Measurements from ENCODE around the gene HINT2.

Gene HINT2

DNA sequence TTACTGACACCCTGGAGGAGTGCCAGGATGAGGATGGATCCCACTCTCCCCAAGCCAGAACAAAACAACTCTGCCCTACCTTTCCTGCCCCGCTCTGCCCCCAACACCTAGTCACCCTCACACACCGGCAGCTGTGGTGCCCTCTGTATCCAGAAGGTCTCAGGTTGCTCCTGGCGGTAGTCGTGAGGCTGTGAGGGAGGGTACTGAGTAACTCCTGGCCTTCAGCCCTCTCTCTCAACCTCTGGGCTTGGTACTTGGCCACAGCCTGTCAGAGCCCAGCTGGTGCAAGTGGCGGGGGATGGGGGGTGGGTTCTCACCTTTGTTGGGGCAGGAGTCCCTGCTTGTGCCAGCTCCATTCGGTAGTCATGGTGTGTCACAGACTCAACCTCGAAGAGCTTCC is 4.7 kb downstream of the HINT2 start:
- H3K79me2 ChIP-seq (ENCODE audit: insufficient read depth, low read length), result peaks cover 13% of the 10 kb centered on the region
- H3F3A ChIP-seq (ENCODE audit: low read depth), result peaks cover 8% of the 10 kb centered on the region
- TF ChIP-seq, protein P1, sequence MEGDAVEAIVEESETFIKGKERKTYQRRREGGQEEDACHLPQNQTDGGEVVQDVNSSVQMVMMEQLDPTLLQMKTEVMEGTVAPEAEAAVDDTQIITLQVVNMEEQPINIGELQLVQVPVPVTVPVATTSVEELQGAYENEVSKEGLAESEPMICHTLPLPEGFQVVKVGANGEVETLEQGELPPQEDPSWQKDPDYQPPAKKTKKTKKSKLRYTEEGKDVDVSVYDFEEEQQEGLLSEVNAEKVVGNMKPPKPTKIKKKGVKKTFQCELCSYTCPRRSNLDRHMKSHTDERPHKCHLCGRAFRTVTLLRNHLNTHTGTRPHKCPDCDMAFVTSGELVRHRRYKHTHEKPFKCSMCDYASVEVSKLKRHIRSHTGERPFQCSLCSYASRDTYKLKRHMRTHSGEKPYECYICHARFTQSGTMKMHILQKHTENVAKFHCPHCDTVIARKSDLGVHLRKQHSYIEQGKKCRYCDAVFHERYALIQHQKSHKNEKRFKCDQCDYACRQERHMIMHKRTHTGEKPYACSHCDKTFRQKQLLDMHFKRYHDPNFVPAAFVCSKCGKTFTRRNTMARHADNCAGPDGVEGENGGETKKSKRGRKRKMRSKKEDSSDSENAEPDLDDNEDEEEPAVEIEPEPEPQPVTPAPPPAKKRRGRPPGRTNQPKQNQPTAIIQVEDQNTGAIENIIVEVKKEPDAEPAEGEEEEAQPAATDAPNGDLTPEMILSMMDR (conservative IDR thresholded peaks at IDR 0.05; ENCODE audit: low read length), result no peak
- no peak for TF ChIP-seq EZH2phosphoT487 (IDR thresholded peaks at IDR 0.05; ENCODE audit: borderline replicate concordance)
- no peak overlapping the region for H3K9ac ChIP-seq (ENCODE audit: low read depth, low read length, poor library complexity, severe bottlenecking)
- no peaks in the 10 kb centered on the region for H3K27me3 ChIP-seq (ENCODE audit: insufficient read depth, low read length, poor library complexity, severe bottlenecking)
- no peaks in the 10 kb centered on the region for H3K9me3 ChIP-seq (ENCODE audit: insufficient read depth, low read depth, low read length)
- H3K4me2 ChIP-seq (ENCODE audit: low read depth, low read length, poor library complexity, severe bottlenecking), result no peak overlapping the region
- no peaks in the 10 kb centered on the region for H3K9me2 ChIP-seq (replicated peaks; ENCODE audit: low read depth, low read length)
- peaks cover 17% of the 10 kb centered on the region; the same call in 1 of the 2 replicates for H3K36me3 ChIP-seq (ENCODE audit: insufficient read depth, low read length)
- H3K4me1 ChIP-seq (ENCODE audit: insufficient read depth, low read length, poor library complexity, severe bottlenecking), result peaks cover 31% of the 10 kb centered on the region
- no peak overlapping the region for H2AFZ ChIP-seq (ENCODE audit: low read length)
- H3K4me3 ChIP-seq (ENCODE audit: low read length, poor library complexity, severe bottlenecking), result no peak overlapping the region
- H4K20me1 ChIP-seq (ENCODE audit: insufficient read depth, low read length, poor library complexity, severe bottlenecking), result no peaks in the 10 kb centered on the region

DNA sequence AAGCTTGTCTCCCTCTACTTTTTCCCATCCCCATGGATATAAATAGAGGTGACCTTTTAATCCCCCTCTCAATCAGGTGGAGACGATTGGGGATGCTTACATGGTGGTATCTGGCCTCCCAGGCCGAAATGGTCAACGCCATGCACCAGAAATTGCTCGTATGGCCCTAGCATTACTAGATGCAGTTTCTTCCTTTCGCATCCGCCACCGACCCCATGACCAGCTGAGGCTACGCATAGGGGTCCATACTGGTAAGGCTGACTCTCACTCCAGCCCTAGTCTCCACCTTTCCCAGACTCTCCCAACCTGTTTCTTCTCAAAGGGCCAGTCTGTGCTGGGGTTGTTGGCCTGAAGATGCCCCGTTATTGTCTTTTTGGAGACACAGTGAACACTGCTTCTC is 6.4 kb downstream of the HINT2 start:
- TF ChIP-seq, protein P1 (conservative IDR thresholded peaks at IDR 0.05; ENCODE audit: low read length), result no peak
- no peak for TF ChIP-seq EZH2phosphoT487 (IDR thresholded peaks at IDR 0.05; ENCODE audit: borderline replicate concordance)
- Histone ChIP-seq H3K4me1 (ENCODE audit: insufficient read depth, low read length, poor library complexity, severe bottlenecking) (peaks cover 20% of the 10 kb centered on the region), H3K4me2 (ENCODE audit: low read depth, low read length, poor library complexity, severe bottlenecking) (no peak overlapping the region), H3K27me3 (ENCODE audit: insufficient read depth, low read length, poor library complexity, severe bottlenecking) (no peaks in the 10 kb centered on the region), H3F3A (ENCODE audit: low read depth) (peaks cover 4% of the 10 kb centered on the region), H3K4me3 (ENCODE audit: low read length, poor library complexity, severe bottlenecking) (no peak overlapping the region), H3K9ac (ENCODE audit: low read depth, low read length, poor library complexity, severe bottlenecking) (no peak overlapping the region), H3K9me2 (replicated peaks; ENCODE audit: low read depth, low read length) (no peaks in the 10 kb centered on the region), H3K9me3 (ENCODE audit: insufficient read depth, low read depth, low read length) (no peaks in the 10 kb centered on the region), H4K20me1 (ENCODE audit: insufficient read depth, low read length, poor library complexity, severe bottlenecking) (no peaks in the 10 kb centered on the region), H3K36me3 (ENCODE audit: insufficient read depth, low read length) (peaks cover 17% of the 10 kb centered on the region; the same call in 1 of the 2 replicates), H3K79me2 (ENCODE audit: insufficient read depth, low read length) (peaks cover 5% of the 10 kb centered on the region; the same call in 1 of the 2 replicates), H2AFZ (ENCODE audit: low read length) (no peak overlapping the region)

DNA sequence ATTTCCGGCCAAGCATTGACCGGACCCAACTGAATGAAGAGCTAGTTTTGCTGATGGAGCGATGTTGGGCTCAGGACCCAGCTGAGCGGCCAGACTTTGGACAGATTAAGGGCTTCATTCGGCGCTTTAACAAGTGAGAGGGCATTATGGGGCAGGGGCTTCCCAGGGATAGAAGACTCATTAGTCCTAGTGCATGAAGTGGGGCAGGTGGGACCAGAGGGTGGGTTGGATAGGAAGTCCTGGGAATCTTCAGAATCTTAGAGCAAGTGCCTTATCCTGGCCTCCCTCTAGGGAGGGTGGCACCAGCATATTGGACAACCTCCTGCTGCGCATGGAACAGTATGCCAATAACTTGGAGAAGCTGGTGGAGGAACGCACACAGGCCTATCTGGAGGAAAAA is 8.7 kb downstream of the HINT2 start:
- TF ChIP-seq EZH2phosphoT487 (IDR thresholded peaks at IDR 0.05; ENCODE audit: borderline replicate concordance), result no peak
- TF ChIP-seq, protein P1 (conservative IDR thresholded peaks at IDR 0.05; ENCODE audit: low read length), result no peak
- Histone ChIP-seq H4K20me1 (ENCODE audit: insufficient read depth, low read length, poor library complexity, severe bottlenecking) (no peaks in the 10 kb centered on the region), H3K4me2 (ENCODE audit: low read depth, low read length, poor library complexity, severe bottlenecking) (no peak overlapping the region), H3K9me2 (replicated peaks; ENCODE audit: low read depth, low read length) (no peaks in the 10 kb centered on the region), H3K4me3 (ENCODE audit: low read length, poor library complexity, severe bottlenecking) (no peak overlapping the region), H3K4me1 (ENCODE audit: insufficient read depth, low read length, poor library complexity, severe bottlenecking) (peaks cover under 1% of the 10 kb centered on the region), H2AFZ (ENCODE audit: low read length) (no peak overlapping the region), H3K27me3 (ENCODE audit: insufficient read depth, low read length, poor library complexity, severe bottlenecking) (no peaks in the 10 kb centered on the region), H3K79me2 (ENCODE audit: insufficient read depth, low read length) (no peaks in the 10 kb centered on the region), H3K9me3 (ENCODE audit: insufficient read depth, low read depth, low read length) (no peaks in the 10 kb centered on the region), H3K36me3 (ENCODE audit: insufficient read depth, low read length) (peaks cover 28% of the 10 kb centered on the region; the same call in 1 of the 2 replicates), H3F3A (ENCODE audit: low read depth) (no peaks in the 10 kb centered on the region), H3K9ac (ENCODE audit: low read depth, low read length, poor library complexity, severe bottlenecking) (no peak overlapping the region)

Data from Loucy (cell line).